GM21360 (cell line): ENCODE results near the gene SEPTIN6.
"Not testable (repeated sequence)": the region's sequence is repeated elsewhere in the genome, so short reads cannot be mapped to it uniquely, and the experiment has no call there.

Experiments used
- ATAC-seq: cut with Tn5 transposase; IDR thresholded peaks from one replicate; pipeline ENCODE4 v1.9.1; 2021; ENCODE audit warnings: mild to moderate bottlenecking, moderate library complexity; ENCODE audit not compliant: unreplicated experiment

The SEPTIN6 gene

GRCh38 chrX:119692191-119693039 is 553 bp downstream of the SEPTIN6 start:
- no peak for ATAC-seq

DNA sequence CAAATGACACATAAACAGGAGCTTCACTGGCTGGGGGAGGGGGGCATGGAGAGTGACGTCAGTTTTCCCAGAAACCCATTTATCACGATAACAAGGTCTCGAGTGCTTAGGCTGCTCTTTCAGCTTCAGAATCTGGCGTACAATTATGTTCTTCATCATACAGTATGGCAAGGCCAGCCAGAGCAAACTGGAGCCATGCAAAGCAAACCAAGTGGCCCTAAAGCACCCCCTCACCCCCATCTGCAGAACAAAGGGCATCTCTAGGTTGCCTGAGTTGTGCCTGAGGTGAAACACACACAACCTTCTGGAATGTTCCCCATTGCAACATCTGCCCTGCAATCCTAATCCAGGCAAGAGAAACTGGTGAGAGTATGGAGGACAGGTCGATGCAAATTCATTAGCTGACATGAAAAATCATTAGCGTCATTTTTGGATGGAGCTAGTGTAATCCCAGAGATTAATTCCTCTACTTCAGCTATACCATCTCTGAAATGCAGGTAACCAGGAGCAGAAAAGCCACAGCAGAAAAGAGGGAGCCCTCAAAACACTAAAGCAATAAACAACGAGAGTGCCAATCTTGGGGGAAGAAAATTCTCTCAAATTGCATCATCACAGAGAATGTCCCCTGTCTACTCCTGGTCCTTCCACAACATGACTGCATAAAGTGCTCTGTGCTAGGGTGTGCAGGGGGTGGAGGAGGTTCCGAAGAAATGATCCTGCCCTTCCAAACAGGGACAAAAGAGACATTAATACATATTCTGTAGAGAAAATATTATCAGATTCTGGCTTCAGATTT is 1.8 kb downstream of the SEPTIN6 start:
- ATAC-seq: no peak

DNA sequence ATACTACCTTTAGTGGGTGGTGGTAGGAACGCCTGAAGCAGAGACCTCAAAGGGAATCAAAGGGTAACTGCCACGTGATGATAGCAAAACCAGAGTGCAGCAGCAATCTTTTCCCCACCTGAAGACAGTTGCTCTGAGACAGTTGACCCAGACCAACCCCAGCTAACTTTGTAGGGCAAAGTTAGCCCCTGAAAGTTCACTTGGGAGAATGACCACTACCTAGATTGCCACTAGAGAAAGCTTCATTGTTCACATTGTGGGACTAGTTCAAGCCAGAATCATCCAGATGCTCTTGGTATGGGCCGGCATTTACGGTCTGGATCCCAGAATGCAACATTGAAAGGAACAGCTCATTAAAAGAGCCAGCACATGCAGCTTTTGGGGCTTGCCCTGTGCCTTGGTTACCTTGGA is 4.1 kb downstream of the SEPTIN6 start:
- ATAC-seq: no peak

GRCh38 chrX:119687661-119688413 is 5.1 kb downstream of the SEPTIN6 start:
- ATAC-seq: no peak

- peak; percentile 31 for ATAC-seq
Measured at GRCh38 chrX:119686087-119686691, 6.8 kb downstream of the SEPTIN6 start.

- peak; percentile 61 for ATAC-seq
Measured at GRCh38 chrX:119685225-119686066, 7.5 kb downstream of the SEPTIN6 start.

DNA sequence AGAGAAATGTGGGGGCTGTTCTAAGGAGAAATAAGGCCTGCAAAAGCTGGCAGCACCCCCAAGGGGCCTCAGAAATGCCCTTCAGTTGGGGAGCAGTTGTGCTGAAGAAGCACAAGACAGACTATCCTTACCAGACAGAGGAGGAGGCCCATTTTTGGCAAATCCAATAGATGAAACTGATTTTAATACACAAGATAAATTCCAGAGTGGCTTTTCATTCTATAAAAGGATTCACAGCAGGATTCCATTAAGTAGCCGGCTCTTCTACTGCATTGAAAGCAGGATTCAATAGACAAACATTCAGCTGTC is 8.1 kb downstream of the SEPTIN6 start:
- no peak for ATAC-seq

- ATAC-seq: not testable (repeated sequence)
Measured at GRCh38 chrX:119684312-119684711, 8.7 kb downstream of the SEPTIN6 start.

- peak; percentile 25 for ATAC-seq
Measured at GRCh38 chrX:119682019-119682989, 10.7 kb downstream of the SEPTIN6 start.

GRCh38 chrX:119677654-119677981 is 15.3 kb downstream of the SEPTIN6 start:
- no peak for ATAC-seq

GRCh38 chrX:119676949-119677653 is 15.9 kb downstream of the SEPTIN6 start:
- no peak for ATAC-seq

DNA sequence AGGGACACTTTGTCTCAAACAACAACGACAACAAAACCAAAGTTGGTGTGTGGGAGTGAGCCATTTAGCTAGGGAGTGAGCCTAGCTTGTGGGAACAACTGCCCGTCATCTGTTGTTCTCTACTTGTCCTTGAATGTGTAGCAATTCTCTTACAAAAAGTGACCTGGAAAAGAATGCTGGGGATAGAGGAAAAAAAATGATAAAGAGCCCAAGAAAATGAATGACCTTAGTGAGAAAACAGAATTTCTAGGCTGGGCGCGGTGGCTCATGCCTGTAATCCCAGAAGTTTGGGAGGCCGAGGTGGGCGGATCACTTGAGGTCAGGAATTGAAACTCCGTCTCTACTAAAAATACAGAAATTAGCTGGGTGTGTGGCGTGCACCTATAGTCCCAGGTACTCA is 19.6 kb downstream of the SEPTIN6 start:
- no peak for ATAC-seq

DNA sequence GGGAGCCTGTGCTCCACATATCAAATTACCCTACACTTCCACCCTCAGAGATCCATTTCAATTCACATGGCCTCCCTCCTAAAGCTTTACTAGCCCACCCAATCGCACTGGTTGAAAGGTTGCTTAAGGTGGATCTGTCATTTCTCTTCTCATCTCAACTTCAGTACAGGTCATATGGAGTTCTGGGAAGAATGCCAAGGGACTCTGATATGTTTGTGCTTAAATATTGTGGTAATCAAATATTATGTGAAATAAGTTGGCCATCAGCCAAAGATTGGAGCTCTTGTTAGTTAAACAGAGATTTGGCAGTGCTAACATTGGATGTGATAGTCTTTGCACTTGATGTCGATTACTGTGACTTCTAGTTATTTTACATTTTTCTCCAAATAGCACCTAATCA is 20.5 kb downstream of the SEPTIN6 start:
- ATAC-seq: no peak

DNA sequence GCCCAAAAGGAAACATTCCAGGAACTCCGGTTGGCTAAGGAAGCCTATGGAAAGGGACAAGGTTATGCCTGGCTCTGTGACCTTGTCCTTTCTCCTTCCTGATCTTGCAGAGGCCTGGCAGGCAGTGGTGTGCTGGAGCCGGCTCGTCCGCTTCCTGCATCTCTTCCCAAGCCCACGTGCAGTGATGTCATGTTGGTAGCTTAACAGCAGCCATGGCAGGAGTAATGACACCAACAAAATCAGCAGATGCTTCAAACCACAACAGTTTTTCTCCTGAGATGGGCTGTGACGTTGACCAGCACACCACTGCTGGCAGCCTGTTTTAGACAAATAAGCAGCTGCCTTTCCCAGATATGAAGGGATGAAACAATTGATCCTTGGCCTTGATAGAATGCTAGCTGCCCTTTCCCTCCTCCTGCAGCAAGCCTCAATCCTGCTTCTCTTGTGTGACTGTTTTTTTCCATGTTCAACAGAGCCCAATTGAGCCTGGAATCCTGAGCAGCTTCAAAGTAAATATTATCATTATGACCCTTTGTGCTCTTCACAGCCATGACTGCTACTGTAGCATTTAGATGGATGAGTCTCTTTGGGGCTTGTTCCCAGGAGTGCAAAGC is 23.4 kb downstream of the SEPTIN6 start:
- ATAC-seq: no peak

DNA sequence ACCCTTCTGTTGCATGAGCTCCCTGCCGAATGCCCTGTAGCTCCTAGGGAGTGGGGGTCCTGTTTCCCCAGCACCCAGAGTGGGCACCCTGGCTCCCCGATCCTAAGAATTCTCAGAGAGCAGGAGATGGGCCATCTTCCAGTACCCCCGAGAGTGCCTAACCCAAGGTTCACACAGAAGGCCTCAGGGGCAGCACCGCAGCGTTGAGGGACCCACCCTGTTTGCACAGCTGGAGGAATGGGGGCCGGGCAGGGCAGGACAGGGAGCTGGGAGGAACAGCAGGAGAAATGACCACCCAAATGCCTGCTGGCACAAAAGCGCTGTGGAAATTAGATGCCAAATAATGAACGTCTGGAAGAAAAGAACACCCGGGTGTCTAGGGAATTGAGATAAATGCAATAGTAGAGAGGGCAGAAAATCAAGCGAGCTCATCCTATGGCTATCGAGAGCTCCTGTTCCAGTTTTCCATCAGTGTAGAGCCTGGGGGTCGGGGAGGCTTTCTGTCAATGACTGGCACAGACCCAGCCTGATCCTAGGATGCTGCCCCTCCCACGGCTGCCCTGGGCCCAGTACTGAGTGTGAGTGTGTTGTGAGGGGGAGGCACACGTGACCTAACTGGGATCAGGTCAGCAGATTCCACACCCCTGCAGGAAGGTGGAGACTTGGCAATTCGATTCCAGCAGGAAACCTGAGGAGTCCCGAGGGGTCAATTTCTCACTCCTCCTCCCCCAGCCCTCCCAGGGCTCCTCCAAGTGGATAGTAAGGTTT is 25.7 kb downstream of the SEPTIN6 start:
- no peak for ATAC-seq

DNA sequence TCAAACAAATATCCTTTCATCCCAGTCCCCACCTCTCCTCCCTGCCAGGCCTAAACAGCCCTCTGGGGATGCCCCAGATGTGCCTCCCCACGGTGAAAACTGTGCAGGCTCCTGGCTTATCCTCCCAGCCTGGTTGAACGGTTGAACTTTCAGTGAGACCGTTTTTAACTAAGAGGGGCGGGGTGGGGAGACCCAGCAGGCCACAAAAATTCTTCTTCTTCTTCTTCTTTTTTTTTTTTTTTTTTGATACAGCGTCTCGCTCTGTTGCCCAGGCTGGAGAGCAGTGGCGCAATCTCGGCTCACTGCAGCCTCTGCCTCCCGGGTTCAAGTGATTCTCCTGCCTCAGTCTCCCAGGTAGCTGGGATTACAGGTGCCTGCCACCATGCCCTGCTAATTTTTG is 28.1 kb downstream of the SEPTIN6 start:
- not testable (repeated sequence) for ATAC-seq

GRCh38 chrX:119661486-119661885 is 31.5 kb downstream of the SEPTIN6 start:
- ATAC-seq: peak; percentile 37
